ENCODE data around the gene MAPK1. TPM values are rescaled to one million over a fixed set of nuclear protein-coding genes. Genes with fewer than 3 reads are reported as not detected.

MAPK1 gene
- total and polyA plus RNA-seq, 9 of the 15 experiments (the other 6 are each of a cell fraction or from before 2014, with no cell fraction given): 46.3 to 575 (median 283) TPM

GRCh38 chr22:21889251-21889990 lies 22.0 kb upstream of the MAPK1 start (continued):
- 0 out of 2 replicates have a peak, but pooled peaks have one; percentile 18 for TF ChIP-seq E2F4 (CRISPR knock-in tag; IDR thresholded peaks at IDR 0.05; ENCODE audit: low read depth)
- 0 out of 2 replicates have a peak, but pooled peaks have one; percentile 57 for TF ChIP-seq PHB (CRISPR knock-in tag; IDR thresholded peaks at IDR 0.05)
- TF ChIP-seq POLR2B (IDR thresholded peaks at IDR 0.05; ENCODE audit: low read depth, partially characterized antibody): no peak
- TF ChIP-seq KAT7 (CRISPR knock-in tag; IDR thresholded peaks at IDR 0.05; ENCODE audit: borderline replicate concordance): 0 out of 2 replicates have a peak, but pooled peaks have one; percentile 44
- no peak for TF ChIP-seq JUN (IDR thresholded peaks at IDR 0.05; ENCODE audit: borderline replicate concordance, low read depth, low read length)
- TF ChIP-seq JUN (CRISPR knock-in tag; IDR thresholded peaks at IDR 0.05; ENCODE audit: borderline replicate concordance): peak; percentile 66; the same call in 1 of the 2 replicates
- no peak for TF ChIP-seq ZNF23 (CRISPR knock-in tag; IDR thresholded peaks at IDR 0.05)
- TF ChIP-seq TCF15 (CRISPR knock-in tag; IDR thresholded peaks at IDR 0.05): peak; percentile 57
- 0 out of 2 replicates have a peak, but pooled peaks have one; percentile 41 for TF ChIP-seq FOXP1 (CRISPR knock-in tag; IDR thresholded peaks at IDR 0.05)
- no peak for TF ChIP-seq ZNF232 (CRISPR knock-in tag; IDR thresholded peaks at IDR 0.05)
- no peak for TF ChIP-seq TCF3 (CRISPR knock-in tag; IDR thresholded peaks at IDR 0.05)
